ENCODE data around the gene WFDC6.
A peak's percentile ranks its signal among the peaks of the same experiment; 100 is the strongest.

WFDC6 gene

GRCh38 chr20:45545351-45545750, 6.1 kb upstream of the WFDC6 start:
- peak overlapping the region; percentile 65 for H3K18ac ChIP-seq (ENCODE audit: low read length)
- peak overlapping the region; percentile 6 for H2BK120ac ChIP-seq (ENCODE audit: low read depth, low read length)
- H3K36me3 ChIP-seq (ENCODE audit: control insufficient read depth, insufficient read depth, low read length), result no peaks in the 10 kb centered on the region
- H4K8ac ChIP-seq (ENCODE audit: low read depth, low read length), result no peak overlapping the region
- no peak overlapping the region for H2BK5ac ChIP-seq (ENCODE audit: low read length)
- no peaks in the 10 kb centered on the region for H3K4me1 ChIP-seq (ENCODE audit: control insufficient read depth, low read depth, low read length)
- H3K4me2 ChIP-seq (ENCODE audit: low read length), result no peak overlapping the region
- no peaks in the 10 kb centered on the region for H3K79me2 ChIP-seq (ENCODE audit: control insufficient read depth, insufficient read depth, low read length)
- H3K56ac ChIP-seq (ENCODE audit: low read length), result peak overlapping the region; percentile 3
- H2BK15ac ChIP-seq (replicated peaks; ENCODE audit: low read depth), result no peak overlapping the region
- no peak overlapping the region for H3K27ac ChIP-seq (ENCODE audit: low read depth, low read length)
- H3K79me1 ChIP-seq (ENCODE audit: low read length), result no peaks in the 10 kb centered on the region
- DNase-seq, result no peak
- H3K4ac ChIP-seq (ENCODE audit: low read depth, low read length), result peak overlapping the region; percentile 18
- H3K9ac ChIP-seq (ENCODE audit: low read length), result peak overlapping the region; percentile 25
- no peaks in the 10 kb centered on the region for H3K27me3 ChIP-seq (ENCODE audit: insufficient read depth, low read length, poor library complexity)
- no CpG with 5 or more reads among the region's 3 CpGs for WGBS (ENCODE audit: extremely low coverage, insufficient coverage, low lambda C conversion rate)
- H3K4me3 ChIP-seq (ENCODE audit: low read length), result no peak overlapping the region
- H3K23ac ChIP-seq (ENCODE audit: low read length), result no peak overlapping the region
- no peak overlapping the region for H2AK5ac ChIP-seq (ENCODE audit: low read length)
- no peak overlapping the region for H4K5ac ChIP-seq (ENCODE audit: low read length)

- Histone ChIP-seq H2BK120ac (ENCODE audit: low read depth, low read length) (no peak overlapping the region), H3K79me1 (ENCODE audit: low read length) (no peaks in the 10 kb centered on the region), H4K8ac (ENCODE audit: low read depth, low read length) (no peak overlapping the region), H3K36me3 (ENCODE audit: control insufficient read depth, insufficient read depth, low read length) (no peaks in the 10 kb centered on the region), H3K4me1 (ENCODE audit: control insufficient read depth, low read depth, low read length) (no peaks in the 10 kb centered on the region), H2BK15ac (replicated peaks; ENCODE audit: low read depth) (no peak overlapping the region), H3K9ac (ENCODE audit: low read length) (no peak overlapping the region), H3K4me3 (ENCODE audit: low read length) (no peak overlapping the region), H2BK5ac (ENCODE audit: low read length) (no peak overlapping the region), H3K27me3 (ENCODE audit: insufficient read depth, low read length, poor library complexity) (no peaks in the 10 kb centered on the region), H3K4me2 (ENCODE audit: low read length) (no peak overlapping the region), H3K27ac (ENCODE audit: low read depth, low read length) (no peak overlapping the region), H3K18ac (ENCODE audit: low read length) (no peak overlapping the region), H2AK5ac (ENCODE audit: low read length) (no peak overlapping the region), H3K23ac (ENCODE audit: low read length) (no peak overlapping the region), H4K5ac (ENCODE audit: low read length) (no peak overlapping the region), H3K4ac (ENCODE audit: low read depth, low read length) (no peak overlapping the region), H3K79me2 (ENCODE audit: control insufficient read depth, insufficient read depth, low read length) (no peaks in the 10 kb centered on the region), H3K56ac (ENCODE audit: low read length) (no peak overlapping the region)
- no CpG with 5 or more reads among the region's 7 CpGs for WGBS (ENCODE audit: extremely low coverage, insufficient coverage, low lambda C conversion rate)
- DNase-seq, result peak; percentile 79
These were observed 978 bp downstream of the WFDC6 start for GRCh38 chr20:45538209-45538799.

GRCh38 chr20:45527294-45527693, 12.0 kb downstream of the WFDC6 start:
- Histone ChIP-seq H3K4me1 (ENCODE audit: control insufficient read depth, low read depth, low read length) (no peaks in the 10 kb centered on the region), H2BK120ac (ENCODE audit: low read depth, low read length) (no peak overlapping the region), H2AK5ac (ENCODE audit: low read length) (no peak overlapping the region), H2BK15ac (replicated peaks; ENCODE audit: low read depth) (no peak overlapping the region), H3K36me3 (ENCODE audit: control insufficient read depth, insufficient read depth, low read length) (no peaks in the 10 kb centered on the region), H3K56ac (ENCODE audit: low read length) (no peak overlapping the region), H3K79me1 (ENCODE audit: low read length) (no peaks in the 10 kb centered on the region), H3K27ac (ENCODE audit: low read depth, low read length) (no peak overlapping the region), H3K18ac (ENCODE audit: low read length) (no peak overlapping the region), H3K4ac (ENCODE audit: low read depth, low read length) (no peak overlapping the region), H3K4me3 (ENCODE audit: low read length) (no peak overlapping the region), H3K79me2 (ENCODE audit: control insufficient read depth, insufficient read depth, low read length) (no peaks in the 10 kb centered on the region), H4K5ac (ENCODE audit: low read length) (no peak overlapping the region), H2BK5ac (ENCODE audit: low read length) (no peak overlapping the region), H3K4me2 (ENCODE audit: low read length) (no peak overlapping the region), H4K8ac (ENCODE audit: low read depth, low read length) (no peak overlapping the region), H3K23ac (ENCODE audit: low read length) (no peak overlapping the region), H3K27me3 (ENCODE audit: insufficient read depth, low read length, poor library complexity) (no peaks in the 10 kb centered on the region), H3K9ac (ENCODE audit: low read length) (no peak overlapping the region)
- no peak for DNase-seq
- WGBS (ENCODE audit: extremely low coverage, insufficient coverage, low lambda C conversion rate), result no CpG with 5 or more reads among the region's 4 CpGs

DNA sequence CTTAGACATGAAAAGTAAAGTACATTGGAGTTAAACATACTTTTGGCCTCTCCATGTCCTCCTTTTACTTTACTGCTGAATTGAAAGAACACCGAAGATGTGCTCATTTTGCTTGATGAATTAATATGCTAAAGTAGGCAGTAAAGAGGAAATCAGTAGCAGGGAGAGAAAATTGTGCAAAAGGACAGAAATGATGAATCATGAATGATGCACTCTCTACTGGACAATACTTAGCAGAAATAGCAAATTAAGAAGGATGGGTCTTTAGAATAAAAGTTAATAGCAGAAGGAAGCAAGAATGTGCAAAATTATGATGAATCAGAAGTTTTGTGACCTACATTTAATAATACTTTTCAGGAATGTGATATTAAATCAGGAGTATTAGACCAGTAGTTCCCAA, 15.5 kb downstream of the WFDC6 start:
- Histone ChIP-seq H3K23ac (ENCODE audit: low read length) (no peak overlapping the region), H3K36me3 (ENCODE audit: control insufficient read depth, insufficient read depth, low read length) (no peaks in the 10 kb centered on the region), H2BK5ac (ENCODE audit: low read length) (no peak overlapping the region), H3K27me3 (ENCODE audit: insufficient read depth, low read length, poor library complexity) (no peaks in the 10 kb centered on the region), H3K4me3 (ENCODE audit: low read length) (no peak overlapping the region), H2AK5ac (ENCODE audit: low read length) (no peak overlapping the region), H3K27ac (ENCODE audit: low read depth, low read length) (no peak overlapping the region), H3K79me1 (ENCODE audit: low read length) (no peaks in the 10 kb centered on the region), H4K8ac (ENCODE audit: low read depth, low read length) (no peak overlapping the region), H3K4me2 (ENCODE audit: low read length) (no peak overlapping the region), H3K9ac (ENCODE audit: low read length) (no peak overlapping the region), H3K56ac (ENCODE audit: low read length) (no peak overlapping the region), H4K5ac (ENCODE audit: low read length) (no peak overlapping the region), H3K79me2 (ENCODE audit: control insufficient read depth, insufficient read depth, low read length) (no peaks in the 10 kb centered on the region), H3K4ac (ENCODE audit: low read depth, low read length) (no peak overlapping the region), H3K18ac (ENCODE audit: low read length) (no peak overlapping the region), H2BK15ac (replicated peaks; ENCODE audit: low read depth) (no peak overlapping the region), H3K4me1 (ENCODE audit: control insufficient read depth, low read depth, low read length) (no peaks in the 10 kb centered on the region), H2BK120ac (ENCODE audit: low read depth, low read length) (no peak overlapping the region)
- no peak for DNase-seq
- WGBS (ENCODE audit: extremely low coverage, insufficient coverage, low lambda C conversion rate), result no CpG with 5 or more reads among the region's 1 CpG

- no peaks in the 10 kb centered on the region for H3K79me1 ChIP-seq (ENCODE audit: low read length)
- no peak overlapping the region for H2AK5ac ChIP-seq (ENCODE audit: low read length)
- no peak overlapping the region for H3K4ac ChIP-seq (ENCODE audit: low read depth, low read length)
- H4K8ac ChIP-seq (ENCODE audit: low read depth, low read length), result no peak overlapping the region
- no peaks in the 10 kb centered on the region for H3K36me3 ChIP-seq (ENCODE audit: control insufficient read depth, insufficient read depth, low read length)
- WGBS (ENCODE audit: extremely low coverage, insufficient coverage, low lambda C conversion rate), result no CpG with 5 or more reads among the region's 2 CpGs
- H3K18ac ChIP-seq (ENCODE audit: low read length), result no peak overlapping the region
- H3K23ac ChIP-seq (ENCODE audit: low read length), result no peak overlapping the region
- no peak overlapping the region for H3K56ac ChIP-seq (ENCODE audit: low read length)
- DNase-seq, result peak; percentile 19
- no peak overlapping the region for H3K4me2 ChIP-seq (ENCODE audit: low read length)
- H2BK120ac ChIP-seq (ENCODE audit: low read depth, low read length), result no peak overlapping the region
- no peak overlapping the region for H2BK5ac ChIP-seq (ENCODE audit: low read length)
- H3K27me3 ChIP-seq (ENCODE audit: insufficient read depth, low read length, poor library complexity), result no peaks in the 10 kb centered on the region
- H3K79me2 ChIP-seq (ENCODE audit: control insufficient read depth, insufficient read depth, low read length), result no peaks in the 10 kb centered on the region
- no peaks in the 10 kb centered on the region for H3K4me1 ChIP-seq (ENCODE audit: control insufficient read depth, low read depth, low read length)
- no peak overlapping the region for H3K9ac ChIP-seq (ENCODE audit: low read length)
- no peak overlapping the region for H4K5ac ChIP-seq (ENCODE audit: low read length)
- no peak overlapping the region for H3K4me3 ChIP-seq (ENCODE audit: low read length)
- H2BK15ac ChIP-seq (replicated peaks; ENCODE audit: low read depth), result no peak overlapping the region
- H3K27ac ChIP-seq (ENCODE audit: low read depth, low read length), result no peak overlapping the region
These were observed 21.0 kb downstream of the WFDC6 start for GRCh38 chr20:45518282-45518681.

Measured in mesendoderm (in vitro differentiated cells).